H1 (cell line): Measurements from ENCODE around the gene SHROOM3. TPM values are rescaled to one million over a fixed set of nuclear protein-coding genes. Genes with fewer than 3 reads are reported as not detected.

Experiments
- ATF3 ChIP-seq: IDR thresholded peaks from 2 replicates; pipeline ENCODE4 v1.6.1; 2011; ENCODE audit warnings: low read depth, mild to moderate bottlenecking, low read length; ENCODE audit not compliant: insufficient read depth
- polyA plus RNA-seq, 7 experiments: library from polyadenylated mRNA; depleted of rRNA in 3 of 7; stranded (reverse) in 5 of 7; unstranded in 2 of 7; fragments of >200 nt in 5 of 7; fragments of 200-250 nt in 2 of 7; gene quantifications; 1 replicate in 5 of 7; 2 replicates in 1 of 7; 4 replicates in 1 of 7; pipeline versions ENCODE4 v1.2.1 to v1.2.3, GENCODE V29; 2011 to 2013; ENCODE audit warnings: missing spikeins in 2 of 7, mixed read lengths in 2 of 7
- total RNA-seq: library from RNA; stranded (reverse); fragmentation: NEBNext Ultra II Directional; extraction: Animal tissue kit (Norgen Biotek cat#: 25700); gene quantifications from 2 replicates; pipeline ENCODE4 v1.2.1, GENCODE V29; 2021

SHROOM3 gene
- total and polyA plus RNA-seq, 2 of the 8 experiments (the other 6 are each of a cell fraction or from before 2014, with no cell fraction given), result 15.8 to 34.0 TPM

GRCh38 chr4:76755756-76756155 lies 320.7 kb downstream of the SHROOM3 start (continued):
- TF ChIP-seq ATF3, result no peak
